Panc1 (cell line): Measurements from ENCODE around the gene SMIM7.

Experiments
- CTCF ChIP-seq: fragments of 450-650 bp; IDR thresholded peaks from 2 replicates; pipeline ENCODE4 v1.5.1; 2017; ENCODE audit warnings: mild to moderate bottlenecking
- POLR2AphosphoS5 ChIP-seq: IDR thresholded peaks from 2 replicates; pipeline ENCODE4 v1.6.1; 2012; ENCODE audit warnings: mild to moderate bottlenecking, low read depth, low read length, moderate library complexity
- REST ChIP-seq, 2 experiments: IDR thresholded peaks; 2 replicates each; pipeline ENCODE4 v1.6.1; 2011 to 2012; ENCODE audit warnings: low read depth in 2 of 2, control low read depth in 1 of 2, low read length in 1 of 2, mild to moderate bottlenecking in 1 of 2, moderate library complexity in 1 of 2; ENCODE audit not compliant: insufficient read depth in 1 of 2
- SIN3A ChIP-seq: IDR thresholded peaks from 2 replicates; pipeline ENCODE4 v1.6.1; 2012; ENCODE audit warnings: low read depth, mild to moderate bottlenecking, low read length, moderate library complexity, borderline replicate concordance; ENCODE audit not compliant: insufficient read depth
- TCF7L2 ChIP-seq: IDR thresholded peaks from 2 replicates; pipeline ENCODE4 v1.6.1; 2011; ENCODE audit warnings: mild to moderate bottlenecking, low read depth, low read length, inconsistent platforms

GRCh38 chr19:16673231-16673630, 13.3 kb upstream of the SMIM7 start:
- TF ChIP-seq POLR2AphosphoS5 (no peak), CTCF (no peak), SIN3A (no peak), REST (IDR thresholded peaks at IDR 0.05; ENCODE audit: insufficient read depth in 1 of 2, low read depth in 2 of 2, low read length in 1 of 2) (no peak), TCF7L2 (no peak)
